H9 (cell line): ENCODE results near the gene RASAL1. TPM values are rescaled to one million over a fixed set of nuclear protein-coding genes. Genes with fewer than 3 reads are reported as not detected.

Experiments
- DNase-seq: peaks from one replicate; pipeline ENCODE4 v3.0.0-alpha.2; 2017
- H2AFZ ChIP-seq: one replicate; pipeline ENCODE4 v1.6.1; 2013; ENCODE audit warnings: mild to moderate bottlenecking, low read length, control low read depth, moderate library complexity
- H2AK5ac ChIP-seq: 2 replicates; pipeline ENCODE4 v1.6.1; 2013; ENCODE audit warnings: low read length, control low read depth, mixed read lengths; ENCODE audit not compliant: insufficient read length
- H2BK120ac ChIP-seq: one replicate; pipeline ENCODE4 v1.6.1; 2013; ENCODE audit warnings: low read depth, mild to moderate bottlenecking, low read length, control low read depth, inconsistent platforms; ENCODE audit not compliant: poor library complexity, severe bottlenecking
- H2BK12ac ChIP-seq: 2 replicates; pipeline ENCODE4 v1.6.1; 2013; ENCODE audit warnings: low read length, control low read depth, mixed read lengths, low read depth; ENCODE audit not compliant: insufficient read length
- H2BK15ac ChIP-seq: 2 replicates; pipeline ENCODE4 v1.6.1; 2013; ENCODE audit warnings: low read depth, low read length, control low read depth
- H2BK20ac ChIP-seq: one replicate; pipeline ENCODE4 v1.6.1; 2013; ENCODE audit warnings: low read depth, mild to moderate bottlenecking, low read length, control low read depth, inconsistent platforms; ENCODE audit not compliant: poor library complexity, severe bottlenecking
- H2BK5ac ChIP-seq: 2 replicates; pipeline ENCODE4 v1.6.1; 2013; ENCODE audit warnings: low read length, control low read depth, mixed read lengths; ENCODE audit not compliant: insufficient read length
- H3K14ac ChIP-seq: 2 replicates; pipeline ENCODE4 v1.6.1; 2013; ENCODE audit warnings: low read length, control low read depth; ENCODE audit not compliant: insufficient read depth
- H3K18ac ChIP-seq: 2 replicates; pipeline ENCODE4 v1.6.1; 2013; ENCODE audit warnings: low read depth, mild to moderate bottlenecking, mixed read lengths, low read length, control low read depth; ENCODE audit not compliant: insufficient read length
- H3K23ac ChIP-seq: 2 replicates; pipeline ENCODE4 v1.6.1; 2013; ENCODE audit warnings: low read length, control low read depth, mixed read lengths, low read depth; ENCODE audit not compliant: insufficient read length
- H3K23me2 ChIP-seq: 2 replicates; pipeline ENCODE4 v1.6.1; 2013; ENCODE audit warnings: low read depth, mild to moderate bottlenecking, mixed read lengths, low read length, control low read depth; ENCODE audit not compliant: insufficient read length, poor library complexity, severe bottlenecking
- H3K27ac ChIP-seq: 2 replicates; pipeline ENCODE4 v1.5.1; 2013; ENCODE audit warnings: low read length, control low read depth, mixed read lengths, low read depth; ENCODE audit not compliant: insufficient read length
- H3K27me3 ChIP-seq: 2 replicates; pipeline ENCODE4 v1.6.1; 2013; ENCODE audit warnings: low read length, control low read depth, inconsistent platforms; ENCODE audit not compliant: insufficient read depth
- H3K4ac ChIP-seq: 2 replicates; pipeline ENCODE4 v1.6.1; 2013; ENCODE audit warnings: low read depth, mild to moderate bottlenecking, control low read depth, inconsistent platforms, low read length, moderate library complexity
- H3K4me1 ChIP-seq: 2 replicates; pipeline ENCODE4 v1.6.1; 2013; ENCODE audit warnings: low read length, control low read depth, inconsistent platforms; ENCODE audit not compliant: insufficient read depth
- H3K4me2 ChIP-seq: 2 replicates; pipeline ENCODE4 v1.6.1; 2013; ENCODE audit warnings: low read length, control low read depth, mixed read lengths; ENCODE audit not compliant: insufficient read length, insufficient read depth
- H3K56ac ChIP-seq: 2 replicates; pipeline ENCODE4 v1.6.1; 2013; ENCODE audit warnings: low read depth, mild to moderate bottlenecking, mixed read lengths, low read length, control low read depth; ENCODE audit not compliant: insufficient read length
- H3K79me1 ChIP-seq: 2 replicates; pipeline ENCODE4 v1.6.1; 2013; ENCODE audit warnings: low read depth, mild to moderate bottlenecking, moderate library complexity, low read length, control low read depth, inconsistent platforms; ENCODE audit not compliant: insufficient read depth, poor library complexity, severe bottlenecking
- H3K79me2 ChIP-seq: 2 replicates; pipeline ENCODE4 v1.6.1; 2013; ENCODE audit warnings: low read length, control low read depth, inconsistent platforms; ENCODE audit not compliant: insufficient read depth
- H3K9ac ChIP-seq: 2 replicates; pipeline ENCODE4 v1.6.1; 2013; ENCODE audit warnings: low read length, control low read depth, mixed read lengths; ENCODE audit not compliant: insufficient read length; ENCODE audit errors: extremely low read depth
- H3K9me3 ChIP-seq: one replicate; pipeline ENCODE4 v1.6.1; 2013; ENCODE audit warnings: low read depth, low read length, inconsistent platforms; ENCODE audit not compliant: control insufficient read depth
- H3T11ph ChIP-seq: one replicate; pipeline ENCODE4 v1.6.1; 2013; ENCODE audit warnings: mild to moderate bottlenecking, low read length, control low read depth, inconsistent platforms
- H4K20me1 ChIP-seq: one replicate; pipeline ENCODE4 v1.6.1; 2013; ENCODE audit not compliant: control insufficient read depth, insufficient read length, insufficient read depth
- H4K5ac ChIP-seq: 2 replicates; pipeline ENCODE4 v1.6.1; 2013; ENCODE audit warnings: low read depth, mild to moderate bottlenecking, mixed read lengths, low read length, control low read depth; ENCODE audit not compliant: insufficient read length
- H4K8ac ChIP-seq: replicated peaks from 2 replicates; pipeline ENCODE4 v1.6.1; 2013; ENCODE audit warnings: low read length, control low read depth, mixed read lengths, low read depth; ENCODE audit not compliant: insufficient read length
- H4K91ac ChIP-seq: 2 replicates; pipeline ENCODE4 v1.6.1; 2013; ENCODE audit warnings: low read depth, mild to moderate bottlenecking, moderate library complexity, mixed read lengths, low read length, control low read depth; ENCODE audit not compliant: insufficient read length
- H3K27ac Mint-ChIP-seq, 3 experiments: 2 replicates in 2 of 3; 3 replicates in 1 of 3; pipeline ENCODE4 v1.8.0; 2020 to 2021; ENCODE audit warnings: mixed read lengths in 3 of 3, mild to moderate bottlenecking in 1 of 3, moderate library complexity in 1 of 3
- H3K27me3 Mint-ChIP-seq: 2 replicates; pipeline ENCODE4 v1.8.0; 2021; ENCODE audit warnings: low read depth, mild to moderate bottlenecking, moderate library complexity, mixed read lengths
- H3K36me3 Mint-ChIP-seq, 3 experiments: 2 replicates in 2 of 3; 3 replicates in 1 of 3; pipeline ENCODE4 v1.8.0; 2020 to 2021; ENCODE audit warnings: low read depth in 3 of 3, mixed read lengths in 3 of 3; ENCODE audit not compliant: insufficient read depth in 1 of 3
- H3K4me1 Mint-ChIP-seq, 2 experiments: 2 replicates each; pipeline ENCODE4 v1.8.0; 2020; ENCODE audit warnings: mixed read lengths in 2 of 2
- H3K4me3 Mint-ChIP-seq, 2 experiments: 2 replicates in 1 of 2; 3 replicates in 1 of 2; pipeline ENCODE4 v1.8.0; 2020 to 2021; ENCODE audit warnings: mild to moderate bottlenecking in 2 of 2, mixed read lengths in 2 of 2, moderate library complexity in 1 of 2
- H3K9me3 Mint-ChIP-seq, 2 experiments: 2 replicates in 1 of 2; 3 replicates in 1 of 2; pipeline ENCODE4 v1.8.0; 2020; ENCODE audit warnings: mild to moderate bottlenecking in 2 of 2, mixed read lengths in 2 of 2, moderate library complexity in 1 of 2
- CTCF ChIP-seq: fragments of 200-600 bp; sonication (generic); conservative IDR thresholded peaks from 3 replicates; pipeline ENCODE4 v1.8.0; 2021; ENCODE audit warnings: antibody characterized with exemption, mild to moderate bottlenecking
- WGBS: extraction: QIAGEN DNeasy Blood & Tissue Kit; methylation state at CpG from one replicate; pipeline ENCODE4 v1.1.7; 2013; ENCODE audit warnings: missing lambda C conversion rate, low lambda C conversion rate, mixed read lengths; ENCODE audit not compliant: insufficient read length; ENCODE audit errors: extremely low coverage; 5-methylcytosine and 5-hydroxymethylcytosine counted together
- total RNA-seq: library from RNA; stranded (reverse); gene quantifications from 2 replicates; pipeline ENCODE4 v1.2.1, GENCODE V29; 2021

The RASAL1 gene
- total RNA-seq, 1 experiment from 2014 or later = 2.3 TPM

- Histone ChIP-seq H3K4me1 (no peaks in the 10 kb centered on the region), H3K27ac (no peak overlapping the region), H4K5ac (no peak overlapping the region), H2BK5ac (no peak overlapping the region), H4K20me1 (no peaks in the 10 kb centered on the region), H3K79me2 (no peaks in the 10 kb centered on the region), H3K4ac (no peak overlapping the region), H3K4me2 (no peak overlapping the region), H2AFZ (no peak overlapping the region), H3K9me3 (no peaks in the 10 kb centered on the region), H3K79me1 (no peaks in the 10 kb centered on the region), H3K9ac (no peak overlapping the region), H4K91ac (no peak overlapping the region), H2AK5ac (no peak overlapping the region), H2BK20ac (no peak overlapping the region), H4K8ac (no peak overlapping the region), H3K14ac (no peak overlapping the region), H2BK120ac (no peak overlapping the region), H3K18ac (no peak overlapping the region), H2BK12ac (no peak overlapping the region), H3K27me3 (no peaks in the 10 kb centered on the region), H3K23ac (no peak overlapping the region), H3K56ac (no peak overlapping the region), H3T11ph (no peak overlapping the region), H3K23me2 (no peaks in the 10 kb centered on the region), H2BK15ac (no peak overlapping the region)
- Mint-ChIP-seq H3K36me3 (no peaks in the 10 kb centered on the region), H3K27me3 (peaks cover 5% of the 10 kb centered on the region), H3K4me1 (peaks cover 2 to 4% of the 10 kb centered on the region in 2 experiments; a peak in 3 of 4 replicates), H3K9me3 (no peaks in the 10 kb centered on the region), H3K4me3 (no peak overlapping the region), H3K27ac (no peak overlapping the region)
- DNase-seq = no peak
- TF ChIP-seq CTCF = no peak
- no CpG with 5 or more reads among the region's 3 CpGs for WGBS
Measured at GRCh38 chr12:113111247-113111646, 24.3 kb downstream of the RASAL1 start.
